IMR-90 (cell line): ENCODE data around the gene AIMP1. TPM values are rescaled to one million over a fixed set of nuclear protein-coding genes. Genes with fewer than 3 reads are reported as not detected.
A peak's percentile ranks its signal among the peaks of the same experiment; 100 is the strongest.

Experiments
- ATAC-seq: fragments of 200-7000 bp; cut with Tn5 transposase; 2 replicates; pipeline ENCODE4 v1.9.1; 2020; ENCODE audit warnings: low read depth, mild to moderate bottlenecking, moderate library complexity
- BruUV-seq: library from RNA; stranded (reverse); fragments of 400-500 nt; replicated peaks from 2 replicates; lab custom pipeline; 2021; lab: Mats Ljungman, UMichigan
- CTCF ChIA-PET: fragments of 300-600 bp; formaldehyde crosslinking; extraction: SDS; loops from one replicate; lab custom pipeline; 2021; ENCODE audit warnings: antibody characterized with exemption; lab: Yijun Ruan, JAX
- POLR2A ChIA-PET: fragments of 300-600 bp; sonication (Branson Sonifier 250); formaldehyde crosslinking; loops from one replicate; lab custom pipeline; 2022; ENCODE audit warnings: antibody characterized with exemption; ENCODE audit not compliant: unreplicated experiment; lab: Charles Lee
- DNase-seq: peaks from one replicate; pipeline ENCODE4 v3.0.0; 2013
- H2AFZ ChIP-seq: replicated peaks from 2 replicates; pipeline ENCODE3; 2013; ENCODE audit warnings: low read length, mild to moderate bottlenecking; ENCODE audit not compliant: poor library complexity
- H2AK5ac ChIP-seq: 2 replicates; pipeline ENCODE4 v1.6.1; 2013; ENCODE audit warnings: low read depth, low read length, inconsistent platforms
- H2AK9ac ChIP-seq: replicated peaks from 2 replicates; pipeline ENCODE3; 2013; ENCODE audit warnings: mild to moderate bottlenecking, low read depth, low read length, moderate library complexity; ENCODE audit not compliant: poor library complexity
- H2BK120ac ChIP-seq: 2 replicates; pipeline ENCODE4 v1.6.1; 2013; ENCODE audit warnings: low read depth, low read length, inconsistent platforms
- H2BK15ac ChIP-seq: 3 replicates; pipeline ENCODE4 v1.6.1; 2013; ENCODE audit warnings: low read depth, low read length, inconsistent platforms
- H2BK20ac ChIP-seq: 2 replicates; pipeline ENCODE4 v1.6.1; 2013; ENCODE audit warnings: low read depth, mild to moderate bottlenecking, inconsistent platforms, low read length, moderate library complexity
- H2BK5ac ChIP-seq: 2 replicates; pipeline ENCODE4 v1.6.1; 2013; ENCODE audit warnings: mild to moderate bottlenecking, low read depth, low read length, inconsistent platforms; ENCODE audit not compliant: poor library complexity, severe bottlenecking
- H3K14ac ChIP-seq: replicated peaks from 2 replicates; pipeline ENCODE4 v1.6.1; 2013; ENCODE audit warnings: low read depth, low read length, inconsistent platforms
- H3K18ac ChIP-seq: 2 replicates; pipeline ENCODE4 v1.6.1; 2013; ENCODE audit warnings: low read depth, low read length, control low read depth
- H3K23ac ChIP-seq: 2 replicates; pipeline ENCODE4 v1.6.1; 2013; ENCODE audit warnings: low read depth, low read length, inconsistent platforms
- H3K27ac ChIP-seq: 2 replicates; pipeline ENCODE4 v1.5.1; 2013; ENCODE audit warnings: mild to moderate bottlenecking, control low read depth, low read length; ENCODE audit not compliant: insufficient read depth
- H3K27me3 ChIP-seq: 2 replicates; pipeline ENCODE4 v1.6.1; 2013; ENCODE audit warnings: low read length; ENCODE audit not compliant: control insufficient read depth, insufficient read depth
- H3K36me3 ChIP-seq: 2 replicates; pipeline ENCODE4 v1.6.1; 2013; ENCODE audit warnings: low read length, mixed read lengths; ENCODE audit not compliant: control insufficient read depth, insufficient read depth
- H3K4ac ChIP-seq: 2 replicates; pipeline ENCODE4 v1.6.1; 2013; ENCODE audit warnings: low read depth, low read length, inconsistent platforms
- H3K4me1 ChIP-seq: 2 replicates; pipeline ENCODE4 v1.6.1; 2013; ENCODE audit warnings: low read length, mixed read lengths; ENCODE audit not compliant: control insufficient read depth, insufficient read depth
- H3K4me2 ChIP-seq: 2 replicates; pipeline ENCODE4 v1.6.1; 2013; ENCODE audit warnings: low read depth, mild to moderate bottlenecking, control low read depth, low read length, moderate library complexity
- H3K4me3 ChIP-seq: 2 replicates; pipeline ENCODE4 v1.5.1; 2013; ENCODE audit warnings: low read depth, mild to moderate bottlenecking, control low read depth, low read length, moderate library complexity; ENCODE audit not compliant: insufficient read depth
- H3K56ac ChIP-seq: 2 replicates; pipeline ENCODE4 v1.6.1; 2013; ENCODE audit warnings: low read length, inconsistent platforms; ENCODE audit not compliant: insufficient read depth; ENCODE audit errors: extremely low read depth
- H3K79me1 ChIP-seq, 2 experiments: 2 replicates each; pipeline ENCODE4 v1.6.1; 2013; ENCODE audit warnings: low read length in 2 of 2, inconsistent platforms in 1 of 2, low read depth in 1 of 2
- H3K9ac ChIP-seq: 2 replicates; pipeline ENCODE4 v1.6.1; 2013; ENCODE audit warnings: low read depth, low read length, control low read depth
- H3K9me1 ChIP-seq: 2 replicates; pipeline ENCODE4 v1.6.1; 2013; ENCODE audit warnings: low read length, inconsistent platforms; ENCODE audit not compliant: insufficient read depth
- H3K9me3 ChIP-seq: 2 replicates; pipeline ENCODE4 v1.6.1; 2013; ENCODE audit warnings: low read length; ENCODE audit not compliant: control insufficient read depth, insufficient read depth
- H4K20me1 ChIP-seq: 2 replicates; pipeline ENCODE4 v1.6.1; 2013; ENCODE audit warnings: low read length, inconsistent platforms; ENCODE audit not compliant: insufficient read depth
- H4K5ac ChIP-seq: 2 replicates; pipeline ENCODE4 v1.6.1; 2013; ENCODE audit warnings: mild to moderate bottlenecking, low read depth, low read length, control low read depth
- H4K8ac ChIP-seq, 2 experiments: 2 replicates each; pipeline ENCODE4 v1.6.1; 2013; ENCODE audit warnings: low read depth in 2 of 2, low read length in 2 of 2, control low read depth in 1 of 2, inconsistent platforms in 1 of 2
- H4K91ac ChIP-seq: 2 replicates; pipeline ENCODE4 v1.6.1; 2013; ENCODE audit warnings: low read depth, low read length, inconsistent platforms; ENCODE audit not compliant: insufficient read depth
- CHD1 ChIP-seq: IDR thresholded peaks from 2 replicates; pipeline ENCODE4 v1.6.1; 2012; ENCODE audit warnings: low read depth, low read length, improper control_type of control experiment
- RFX5 ChIP-seq: IDR thresholded peaks from 2 replicates; pipeline ENCODE4 v1.8.0; 2012; ENCODE audit warnings: low read depth, mild to moderate bottlenecking, low read length, moderate library complexity
- WGBS, 2 experiments: methylation state at CpG; one replicate each; pipeline versions ENCODE4 v1.1.5 to v1.1.7; 2013; ENCODE audit warnings: missing lambda C conversion rate in 2 of 2; ENCODE audit not compliant: insufficient read length in 1 of 2; ENCODE audit errors: extremely low coverage in 2 of 2; 5-methylcytosine and 5-hydroxymethylcytosine counted together
- dilution Hi-C: fragments of 300-500 bp; cut with HindIII; formaldehyde crosslinking; loops from one replicate; pipeline ENCODE4 v1.14.3; 2018; ENCODE audit warnings: low sequenced_read_pairs; ENCODE audit not compliant: unreplicated experiment
- in situ Hi-C: fragments of 300-500 bp; cut with MboI; formaldehyde crosslinking; loops from 3 replicates; pipeline ENCODE4 v1.14.3; 2019; ENCODE audit warnings: low sequenced_read_pairs, inconsistent platforms, mixed read lengths
- intact Hi-C: fragments of 100-400 bp; cut with micrococcal nuclease; formaldehyde crosslinking; loops from 2 replicates; pipeline ENCODE4 v1.10.0; 2022
- polyA plus RNA-seq, 3 experiments: library from polyadenylated mRNA; depleted of rRNA; stranded (reverse); fragments of >200 nt; gene quantifications; 2 replicates each; pipeline ENCODE4 v1.2.3, GENCODE V29; 2012; ENCODE audit warnings: low replicate concordance in 1 of 3
- total RNA-seq: library from RNA; depleted of rRNA; stranded (reverse); fragments of >200 nt; gene quantifications from 2 replicates; pipeline ENCODE4 v1.2.3, GENCODE V29; 2012

Gene AIMP1
- total and polyA plus RNA-seq, 2 of the 4 experiments (the other 2 are of a cell fraction), result 11.8 to 21.4 TPM

GRCh38 chr4:106286611-106287010 lies 29.7 kb upstream of the AIMP1 start:
- Histone ChIP-seq H3K18ac (peak overlapping the region; percentile 20; the same call in 1 of the 2 replicates), H3K9me1 (peaks cover 6% of the 10 kb centered on the region; the same call in 1 of the 2 replicates), H4K5ac (no peak overlapping the region), H4K20me1 (no peaks in the 10 kb centered on the region; the same call in 1 of the 2 replicates), H3K4ac (no peak overlapping the region), H2BK5ac (no peak overlapping the region), H3K27me3 (no peaks in the 10 kb centered on the region), H3K9me3 (no peaks in the 10 kb centered on the region), H3K56ac (no peak overlapping the region), H2AFZ (no peak overlapping the region), H2AK5ac (no peak overlapping the region), H3K36me3 (peaks cover 2% of the 10 kb centered on the region), H2BK20ac (no peak overlapping the region), H2BK120ac (0 out of 2 replicates have a peak overlapping the region, but pooled peaks have one; percentile 14), H4K91ac (no peak overlapping the region), H2AK9ac (no peak overlapping the region), H3K4me1 (no peaks in the 10 kb centered on the region), H3K79me1 (peaks cover 10 to 11% of the 10 kb centered on the region in 2 experiments; a peak in 2 of 4 replicates), H3K14ac (no peak overlapping the region), H3K23ac (no peak overlapping the region), H3K4me3 (no peak overlapping the region), H4K8ac (no peak overlapping the region), H3K9ac (no peak overlapping the region), H2BK15ac (no peak overlapping the region; the same call in 2 of the 3 replicates), H3K4me2 (no peak overlapping the region), H3K27ac (no peak overlapping the region)
- in situ Hi-C loops, result no loop called here
- dilution Hi-C loops, result no loop called here
- BruUV-seq, result no TSS peak
- POLR2A ChIA-PET, result no interaction called here
- 100% methylated on average over 2 of the region's 8 CpGs; no CpG with 5 or more reads in 1 of the 2 experiments for WGBS, 2 experiments
- intact Hi-C loops, result no loop called here
- CTCF ChIA-PET, result no interaction called here
- DNase-seq (no peak), ATAC-seq (no peak)
- TF ChIP-seq RFX5 (no peak), CHD1 (no peak)
